Lower leg skin (tissue), 4 donors: ENCODE results near the gene DCAF8L2. TPM values are rescaled to one million over a fixed set of nuclear protein-coding genes. Genes with fewer than 3 reads are reported as not detected.
"Not testable (repeated sequence)": the region's sequence is repeated elsewhere in the genome, so short reads cannot be mapped to it uniquely, and the experiment has no call there.

Experiments used
- DNase-seq, 2 donors: peaks; one replicate each; pipeline ENCODE4 v3.0.0-alpha.2; 2019; ENCODE audit warnings: low spot score in 2 of 2
- H3K4me3 ChIP-seq: fragments of 200-600 bp; sonication (generic); 2 replicates; pipeline ENCODE4 v1.5.1; 2017; ENCODE audit warnings: mild to moderate bottlenecking, low read depth; ENCODE audit not compliant: poor library complexity, severe bottlenecking
- CTCF ChIP-seq, 3 donors: fragments of 450-650 bp; IDR thresholded peaks; one replicate each; pipeline ENCODE4 v1.5.1; 2016; ENCODE audit warnings: antibody characterized with exemption in 3 of 3, mild to moderate bottlenecking in 3 of 3, moderate library complexity in 2 of 3
- POLR2A ChIP-seq, 2 donors: fragments of 450-650 bp; IDR thresholded peaks; one replicate each; pipeline ENCODE4 v1.6.1; 2016 to 2017; ENCODE audit warnings: antibody characterized with exemption in 2 of 2, mild to moderate bottlenecking in 1 of 2, moderate library complexity in 1 of 2
- WGBS, 2 donors: methylation state at CpG; one replicate each; pipeline ENCODE4 v1.1.5; 2018; 5-methylcytosine and 5-hydroxymethylcytosine counted together
- intact Hi-C: fragments of 100-400 bp; cut with DNase I; formaldehyde crosslinking; loops from one replicate; pipeline ENCODE4 v1.15.0; 2023; ENCODE audit warnings: low total_unique reads
- total RNA-seq, 4 donors: library from RNA; depleted of rRNA; stranded (reverse); fragments of >200 nt; gene quantifications; one replicate each; pipeline ENCODE4 v1.1.0, GENCODE V29; 2016

The DCAF8L2 gene
- total RNA-seq, 4 donors from 2014 or later, result not detected

GRCh38 chrX:27715610-27716009 lies 125.5 kb downstream of the DCAF8L2 start:
- no peak overlapping the region for H3K4me3 ChIP-seq
- no peak for TF ChIP-seq POLR2A (IDR thresholded peaks at IDR 0.05)
- TF ChIP-seq CTCF (IDR thresholded peaks at IDR 0.05), result no peak
- intact Hi-C loops, result no loop called here
- 50 to 56% methylated on average over 2 of the region's 2 CpGs for WGBS, 2 donors
- no peak for DNase-seq

- no peak for TF ChIP-seq CTCF (IDR thresholded peaks at IDR 0.05)
- TF ChIP-seq POLR2A (IDR thresholded peaks at IDR 0.05), result no peak
- 31 to 50% methylated on average over 3 of the region's 3 CpGs for WGBS, 2 donors
- intact Hi-C loops, result no loop called here
- no peak for DNase-seq
- no peak overlapping the region for H3K4me3 ChIP-seq
Observed at GRCh38 chrX:27728291-27728690, 138.1 kb downstream of the DCAF8L2 start.

GRCh38 chrX:27731962-27732361 lies 141.8 kb downstream of the DCAF8L2 start:
- 77 to 93% methylated on average over 5 of the region's 5 CpGs for WGBS, 2 donors
- TF ChIP-seq POLR2A (IDR thresholded peaks at IDR 0.05) (no peak), CTCF (IDR thresholded peaks at IDR 0.05) (no peak)
- DNase-seq, result no peak
- intact Hi-C loops, result no loop called here
- no peak overlapping the region for H3K4me3 ChIP-seq

GRCh38 chrX:27735914-27736313 lies 145.8 kb downstream of the DCAF8L2 start:
- TF ChIP-seq CTCF (IDR thresholded peaks at IDR 0.05), result no peak

GRCh38 chrX:27740933-27741332 lies 150.8 kb downstream of the DCAF8L2 start:
- TF ChIP-seq POLR2A (IDR thresholded peaks at IDR 0.05), result no peak
- TF ChIP-seq CTCF (IDR thresholded peaks at IDR 0.05), result no peak
- intact Hi-C loops, result no loop called here
- WGBS, 2 donors, result 87 to 89% methylated on average over 5 of the region's 5 CpGs
- no peak for DNase-seq
- no peak overlapping the region for H3K4me3 ChIP-seq

More at GRCh38 chrX:27735914-27736313, 145.8 kb downstream of the DCAF8L2 start:
- intact Hi-C loops, result no loop called here
- WGBS, 2 donors, result 61 to 66% methylated on average over 3 of the region's 3 CpGs
- no peak overlapping the region for H3K4me3 ChIP-seq
- no peak for DNase-seq

- WGBS, 2 donors, result 90 to 94% methylated on average over 9 of the region's 9 CpGs
- DNase-seq, H3K4me3 ChIP-seq, intact Hi-C loops: not testable (repeated sequence)
Observed at GRCh38 chrX:27743521-27743920, 153.4 kb downstream of the DCAF8L2 start.
